GM23338 (cell line): ENCODE measurements around the gene TLR9. TPM values are rescaled to one million over a fixed set of nuclear protein-coding genes. Genes with fewer than 3 reads are reported as not detected.

Experiments
- ATAC-seq: fragments of 200-7000 bp; cut with Tn5 transposase; 3 replicates; pipeline ENCODE4 v1.9.1; 2020
- DNase-seq: peaks from one replicate; pipeline ENCODE4 v3.0.0-alpha.2; 2015; ENCODE audit warnings: low spot score
- H2AFZ ChIP-seq: fragments of 200-600 bp; sonication (generic); 2 replicates; pipeline ENCODE4 v1.8.0; 2016; ENCODE audit warnings: antibody characterized with exemption, mild to moderate bottlenecking, moderate library complexity
- H3F3A ChIP-seq: fragments of 200-600 bp; sonication (generic); replicated peaks from 2 replicates; pipeline ENCODE4 v1.8.0; 2017; ENCODE audit warnings: antibody characterized with exemption, mixed run types, low read depth
- H3K27ac ChIP-seq: fragments of 200-600 bp; sonication (generic); 2 replicates; pipeline ENCODE4 v1.6.1; 2016; ENCODE audit warnings: low read depth
- H3K27me3 ChIP-seq: fragments of 200-600 bp; sonication (generic); 2 replicates; pipeline ENCODE4 v1.8.0; 2016; ENCODE audit warnings: mild to moderate bottlenecking, mixed run types, moderate library complexity; ENCODE audit not compliant: insufficient read depth
- H3K36me3 ChIP-seq: fragments of 200-600 bp; sonication (generic); 2 replicates; pipeline ENCODE4 v1.8.0; 2016; ENCODE audit warnings: mild to moderate bottlenecking; ENCODE audit not compliant: insufficient read depth
- H3K4me1 ChIP-seq: fragments of 200-600 bp; sonication (generic); 2 replicates; pipeline ENCODE4 v1.8.0; 2016; ENCODE audit warnings: mild to moderate bottlenecking, moderate library complexity; ENCODE audit not compliant: insufficient read depth
- H3K4me2 ChIP-seq: fragments of 200-600 bp; sonication (generic); 2 replicates; pipeline ENCODE4 v1.7.1; 2017; ENCODE audit warnings: mixed run types
- H3K4me3 ChIP-seq: fragments of 200-600 bp; sonication (generic); 2 replicates; pipeline ENCODE4 v1.6.1; 2016; ENCODE audit warnings: mixed run types
- H3K79me2 ChIP-seq: fragments of 200-600 bp; sonication (generic); replicated peaks from 2 replicates; pipeline ENCODE4 v1.8.0; 2017; ENCODE audit warnings: mild to moderate bottlenecking; ENCODE audit not compliant: insufficient read depth
- H3K9me2 ChIP-seq: fragments of 200-600 bp; sonication (generic); 2 replicates; pipeline ENCODE4 v1.8.0; 2017; ENCODE audit not compliant: insufficient read depth
- H4K20me1 ChIP-seq: fragments of 200-600 bp; sonication (generic); replicated peaks from 2 replicates; pipeline ENCODE4 v1.8.0; 2017; ENCODE audit warnings: mild to moderate bottlenecking; ENCODE audit not compliant: insufficient read depth
- H3K27ac Mint-ChIP-seq: 2 replicates; pipeline ENCODE4 v1.8.0; 2020; ENCODE audit warnings: inconsistent platforms, mild to moderate bottlenecking, moderate library complexity, mixed read lengths
- H3K27me3 Mint-ChIP-seq: 3 replicates; pipeline ENCODE4 v1.8.0; 2022; ENCODE audit warnings: low read depth, mild to moderate bottlenecking, moderate library complexity, mixed read lengths, inconsistent platforms; ENCODE audit not compliant: insufficient read depth, poor library complexity
- H3K36me3 Mint-ChIP-seq: 3 replicates; pipeline ENCODE4 v1.8.0; 2021; ENCODE audit warnings: low read depth, mild to moderate bottlenecking, inconsistent platforms, moderate library complexity, mixed read lengths
- H3K4me1 Mint-ChIP-seq: 3 replicates; pipeline ENCODE4 v1.8.0; 2020; ENCODE audit warnings: mild to moderate bottlenecking, inconsistent platforms, mixed read lengths
- H3K4me3 Mint-ChIP-seq: 3 replicates; pipeline ENCODE4 v1.8.0; 2021; ENCODE audit warnings: moderate library complexity, mild to moderate bottlenecking, inconsistent platforms, mixed read lengths
- H3K9me3 Mint-ChIP-seq: 3 replicates; pipeline ENCODE4 v1.8.0; 2020; ENCODE audit warnings: moderate library complexity, mild to moderate bottlenecking, inconsistent platforms, mixed read lengths
- ZNF331 ChIP-seq: fragments of 250-450 bp; sonication (Bioruptor Pico); IDR thresholded peaks from 2 replicates; pipeline ENCODE4 v1.5.0; 2020; ENCODE audit warnings: low read depth, mild to moderate bottlenecking, moderate library complexity
- polyA plus RNA-seq: library from polyadenylated mRNA; unstranded; fragments of >200 nt; fragmentation: Nextera tagmentation; extraction: Ambion mirVana; gene quantifications from 2 replicates; pipeline ENCODE4 v1.2.1, GENCODE V29; 2016
- total RNA-seq: library from RNA; depleted of rRNA; stranded (reverse); fragments of >200 nt; shearing (Covaris generic); gene quantifications from 2 replicates; pipeline ENCODE4 v1.2.3, GENCODE V29; 2014
- TF ChIP-seq, protein P1 (sequence below): fragments of 250-450 bp; sonication (Bioruptor Pico); IDR thresholded peaks from 2 replicates; pipeline ENCODE4 v1.5.0; 2020; ENCODE audit warnings: mild to moderate bottlenecking, moderate library complexity
- TF ChIP-seq, protein P2 (sequence below): IDR thresholded peaks from one replicate; pipeline ENCODE4 v1.6.1; 2018; ENCODE audit warnings: antibody characterized with exemption; ENCODE audit not compliant: unreplicated experiment

Gene TLR9
- total and polyA plus RNA-seq, 2 experiments from 2014 or later = not detected

DNA sequence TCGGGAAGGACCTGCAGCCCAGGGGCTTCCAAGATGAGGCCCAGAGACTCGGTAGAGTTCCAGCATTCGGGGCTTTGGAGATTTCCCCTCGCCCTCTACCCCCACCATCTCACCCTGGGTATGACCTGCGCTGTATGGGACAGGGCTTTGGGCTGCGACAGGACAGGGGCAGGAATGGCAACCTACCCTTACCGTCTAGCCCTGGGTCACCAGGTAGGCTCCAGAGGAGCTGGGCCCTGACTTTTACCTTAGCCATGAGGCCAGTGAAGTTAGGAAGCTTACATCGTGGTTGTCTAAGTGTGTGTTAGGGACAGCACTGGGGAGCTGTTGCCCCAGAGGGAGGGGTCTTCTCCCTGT is 20.8 kb upstream of the TLR9 start:
- TF ChIP-seq, protein P1, sequence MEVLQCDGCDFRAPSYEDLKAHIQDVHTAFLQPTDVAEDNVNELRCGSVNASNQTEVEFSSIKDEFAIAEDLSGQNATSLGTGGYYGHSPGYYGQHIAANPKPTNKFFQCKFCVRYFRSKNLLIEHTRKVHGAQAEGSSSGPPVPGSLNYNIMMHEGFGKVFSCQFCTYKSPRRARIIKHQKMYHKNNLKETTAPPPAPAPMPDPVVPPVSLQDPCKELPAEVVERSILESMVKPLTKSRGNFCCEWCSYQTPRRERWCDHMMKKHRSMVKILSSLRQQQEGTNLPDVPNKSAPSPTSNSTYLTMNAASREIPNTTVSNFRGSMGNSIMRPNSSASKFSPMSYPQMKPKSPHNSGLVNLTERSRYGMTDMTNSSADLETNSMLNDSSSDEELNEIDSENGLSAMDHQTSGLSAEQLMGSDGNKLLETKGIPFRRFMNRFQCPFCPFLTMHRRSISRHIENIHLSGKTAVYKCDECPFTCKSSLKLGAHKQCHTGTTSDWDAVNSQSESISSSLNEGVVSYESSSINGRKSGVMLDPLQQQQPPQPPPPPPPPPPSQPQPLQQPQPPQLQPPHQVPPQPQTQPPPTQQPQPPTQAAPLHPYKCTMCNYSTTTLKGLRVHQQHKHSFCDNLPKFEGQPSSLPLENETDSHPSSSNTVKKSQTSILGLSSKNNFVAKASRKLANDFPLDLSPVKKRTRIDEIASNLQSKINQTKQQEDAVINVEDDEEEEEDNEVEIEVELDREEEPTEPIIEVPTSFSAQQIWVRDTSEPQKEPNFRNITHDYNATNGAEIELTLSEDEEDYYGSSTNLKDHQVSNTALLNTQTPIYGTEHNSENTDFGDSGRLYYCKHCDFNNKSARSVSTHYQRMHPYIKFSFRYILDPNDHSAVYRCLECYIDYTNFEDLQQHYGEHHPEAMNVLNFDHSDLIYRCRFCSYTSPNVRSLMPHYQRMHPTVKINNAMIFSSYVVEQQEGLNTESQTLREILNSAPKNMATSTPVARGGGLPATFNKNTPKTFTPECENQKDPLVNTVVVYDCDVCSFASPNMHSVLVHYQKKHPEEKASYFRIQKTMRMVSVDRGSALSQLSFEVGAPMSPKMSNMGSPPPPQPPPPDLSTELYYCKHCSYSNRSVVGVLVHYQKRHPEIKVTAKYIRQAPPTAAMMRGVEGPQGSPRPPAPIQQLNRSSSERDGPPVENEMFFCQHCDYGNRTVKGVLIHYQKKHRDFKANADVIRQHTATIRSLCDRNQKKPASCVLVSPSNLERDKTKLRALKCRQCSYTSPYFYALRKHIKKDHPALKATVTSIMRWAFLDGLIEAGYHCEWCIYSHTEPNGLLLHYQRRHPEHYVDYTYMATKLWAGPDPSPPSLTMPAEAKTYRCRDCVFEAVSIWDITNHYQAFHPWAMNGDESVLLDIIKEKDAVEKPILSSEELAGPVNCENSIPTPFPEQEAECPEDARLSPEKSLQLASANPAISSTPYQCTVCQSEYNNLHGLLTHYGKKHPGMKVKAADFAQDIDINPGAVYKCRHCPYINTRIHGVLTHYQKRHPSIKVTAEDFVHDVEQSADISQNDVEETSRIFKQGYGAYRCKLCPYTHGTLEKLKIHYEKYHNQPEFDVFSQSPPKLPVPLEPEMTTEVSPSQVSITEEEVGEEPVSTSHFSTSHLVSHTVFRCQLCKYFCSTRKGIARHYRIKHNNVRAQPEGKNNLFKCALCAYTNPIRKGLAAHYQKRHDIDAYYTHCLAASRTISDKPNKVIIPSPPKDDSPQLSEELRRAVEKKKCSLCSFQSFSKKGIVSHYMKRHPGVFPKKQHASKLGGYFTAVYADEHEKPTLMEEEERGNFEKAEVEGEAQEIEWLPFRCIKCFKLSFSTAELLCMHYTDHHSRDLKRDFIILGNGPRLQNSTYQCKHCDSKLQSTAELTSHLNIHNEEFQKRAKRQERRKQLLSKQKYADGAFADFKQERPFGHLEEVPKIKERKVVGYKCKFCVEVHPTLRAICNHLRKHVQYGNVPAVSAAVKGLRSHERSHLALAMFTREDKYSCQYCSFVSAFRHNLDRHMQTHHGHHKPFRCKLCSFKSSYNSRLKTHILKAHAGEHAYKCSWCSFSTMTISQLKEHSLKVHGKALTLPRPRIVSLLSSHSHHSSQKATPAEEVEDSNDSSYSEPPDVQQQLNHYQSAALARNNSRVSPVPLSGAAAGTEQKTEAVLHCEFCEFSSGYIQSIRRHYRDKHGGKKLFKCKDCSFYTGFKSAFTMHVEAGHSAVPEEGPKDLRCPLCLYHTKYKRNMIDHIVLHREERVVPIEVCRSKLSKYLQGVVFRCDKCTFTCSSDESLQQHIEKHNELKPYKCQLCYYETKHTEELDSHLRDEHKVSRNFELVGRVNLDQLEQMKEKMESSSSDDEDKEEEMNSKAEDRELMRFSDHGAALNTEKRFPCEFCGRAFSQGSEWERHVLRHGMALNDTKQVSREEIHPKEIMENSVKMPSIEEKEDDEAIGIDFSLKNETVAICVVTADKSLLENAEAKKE = no peak
- TF ChIP-seq, protein P2, sequence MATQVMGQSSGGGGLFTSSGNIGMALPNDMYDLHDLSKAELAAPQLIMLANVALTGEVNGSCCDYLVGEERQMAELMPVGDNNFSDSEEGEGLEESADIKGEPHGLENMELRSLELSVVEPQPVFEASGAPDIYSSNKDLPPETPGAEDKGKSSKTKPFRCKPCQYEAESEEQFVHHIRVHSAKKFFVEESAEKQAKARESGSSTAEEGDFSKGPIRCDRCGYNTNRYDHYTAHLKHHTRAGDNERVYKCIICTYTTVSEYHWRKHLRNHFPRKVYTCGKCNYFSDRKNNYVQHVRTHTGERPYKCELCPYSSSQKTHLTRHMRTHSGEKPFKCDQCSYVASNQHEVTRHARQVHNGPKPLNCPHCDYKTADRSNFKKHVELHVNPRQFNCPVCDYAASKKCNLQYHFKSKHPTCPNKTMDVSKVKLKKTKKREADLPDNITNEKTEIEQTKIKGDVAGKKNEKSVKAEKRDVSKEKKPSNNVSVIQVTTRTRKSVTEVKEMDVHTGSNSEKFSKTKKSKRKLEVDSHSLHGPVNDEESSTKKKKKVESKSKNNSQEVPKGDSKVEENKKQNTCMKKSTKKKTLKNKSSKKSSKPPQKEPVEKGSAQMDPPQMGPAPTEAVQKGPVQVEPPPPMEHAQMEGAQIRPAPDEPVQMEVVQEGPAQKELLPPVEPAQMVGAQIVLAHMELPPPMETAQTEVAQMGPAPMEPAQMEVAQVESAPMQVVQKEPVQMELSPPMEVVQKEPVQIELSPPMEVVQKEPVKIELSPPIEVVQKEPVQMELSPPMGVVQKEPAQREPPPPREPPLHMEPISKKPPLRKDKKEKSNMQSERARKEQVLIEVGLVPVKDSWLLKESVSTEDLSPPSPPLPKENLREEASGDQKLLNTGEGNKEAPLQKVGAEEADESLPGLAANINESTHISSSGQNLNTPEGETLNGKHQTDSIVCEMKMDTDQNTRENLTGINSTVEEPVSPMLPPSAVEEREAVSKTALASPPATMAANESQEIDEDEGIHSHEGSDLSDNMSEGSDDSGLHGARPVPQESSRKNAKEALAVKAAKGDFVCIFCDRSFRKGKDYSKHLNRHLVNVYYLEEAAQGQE = no peak
- no peak for TF ChIP-seq ZNF331 (CRISPR knock-in tag)
- peak overlapping the region; percentile 74 for H3K4me3 ChIP-seq
- no peaks in the 10 kb centered on the region for H3K79me2 ChIP-seq
- H3F3A ChIP-seq = 0 out of 2 replicates have a peak, but pooled peaks cover 3% of the 10 kb centered on the region
- H3K36me3 ChIP-seq = no peaks in the 10 kb centered on the region
- no peaks in the 10 kb centered on the region; the same call in 1 of the 2 replicates for H4K20me1 ChIP-seq
- Mint-ChIP-seq H3K9me3 (peaks cover 6% of the 10 kb centered on the region; the same call in 2 of the 3 replicates), H3K36me3 (no peaks in the 10 kb centered on the region), H3K27me3 (peaks cover 52% of the 10 kb centered on the region), H3K4me1 (peaks cover 5% of the 10 kb centered on the region), H3K4me3 (peak overlapping the region; percentile 70), H3K27ac (no peak overlapping the region)
- ATAC-seq (peak; percentile 42), DNase-seq (no peak)
- no peak overlapping the region for H3K27ac ChIP-seq
- H3K9me2 ChIP-seq = no peaks in the 10 kb centered on the region
- peaks cover 44% of the 10 kb centered on the region for H3K27me3 ChIP-seq
- peaks cover 11% of the 10 kb centered on the region; the same call in 1 of the 2 replicates for H3K4me1 ChIP-seq
- H3K4me2 ChIP-seq = peak overlapping the region; percentile 90
- H2AFZ ChIP-seq = peak overlapping the region; percentile 92
